K562 (cell line): ENCODE measurements around the gene UNC80. TPM values are rescaled to one million over a fixed set of nuclear protein-coding genes. Genes with fewer than 3 reads are reported as not detected.

ENCODE experiments used
- ATAC-seq: fragments of 200-7000 bp; cut with Tn5 transposase; 3 replicates; pipeline ENCODE4 v1.9.1; 2020; ENCODE audit warnings: moderate library complexity
- BruUV-seq: library from RNA; stranded (reverse); fragments of 400-500 nt; replicated peaks from 2 replicates; lab custom pipeline; 2021; lab: Mats Ljungman, UMichigan
- CTCF ChIA-PET: fragments of 300-600 bp; formaldehyde crosslinking; extraction: SDS; loops from one replicate; lab custom pipeline; 2021; ENCODE audit warnings: low intra/inter-chr PET ratio; lab: Yijun Ruan, JAX
- POLR2A ChIA-PET: fragments of 300-600, 350-650 bp; sonication (Branson Sonifier 250); formaldehyde crosslinking; extraction: SDS; loops from one replicate; lab custom pipeline; 2021; ENCODE audit warnings: antibody characterized with exemption, inconsistent platforms; lab: Yijun Ruan, JAX
- DNase-seq, 4 experiments: peaks; one replicate each; pipeline versions ENCODE4 v3.0.0 to v3.0.0-alpha.2; 2011 to 2018; ENCODE audit warnings: low spot score in 3 of 4, mixed read lengths in 3 of 4; ENCODE audit errors: extremely low read depth in 1 of 4
- FAIRE-seq: peaks from 2 replicates; lab custom pipeline; 2011; peaks lifted over from hg19 to GRCh38; lab: Jason Lieb, UNC
- H2AFZ ChIP-seq: 2 replicates; pipeline ENCODE4 v1.6.0; 2011; ENCODE audit warnings: low read depth, low read length, control low read depth, inconsistent platforms
- H3K27ac ChIP-seq: fragments of 200-600 bp; 3 replicates; pipeline ENCODE4 v1.8.0; 2011; ENCODE audit warnings: low read depth, mild to moderate bottlenecking, control low read depth, inconsistent platforms, low read length, moderate library complexity, mixed read lengths; ENCODE audit errors: extremely low read depth
- H3K27me3 ChIP-seq, 2 experiments: fragments of 300-600 bp in 1 of 2; 2 replicates in 1 of 2; 3 replicates in 1 of 2; pipeline versions ENCODE4 v1.6.0 to v1.8.0; 2011; ENCODE audit warnings: inconsistent platforms in 2 of 2, low read length in 2 of 2, mild to moderate bottlenecking in 1 of 2, mixed read lengths in 1 of 2, moderate library complexity in 1 of 2; ENCODE audit not compliant: control insufficient read depth in 2 of 2, insufficient read depth in 2 of 2
- H3K36me3 ChIP-seq: fragments of 300-600 bp; 3 replicates; pipeline ENCODE4 v1.8.0; 2011; ENCODE audit warnings: mild to moderate bottlenecking, low read length, inconsistent platforms; ENCODE audit not compliant: control insufficient read depth, insufficient read depth
- H3K4me1 ChIP-seq, 2 experiments: fragments of 200-600 bp in 1 of 2; replicated peaks in 1 of 2; 2 replicates in 1 of 2; 3 replicates in 1 of 2; pipeline versions ENCODE4 v1.5.1 to v1.8.0; 2011; ENCODE audit warnings: inconsistent platforms in 2 of 2, low read length in 2 of 2, mild to moderate bottlenecking in 1 of 2, mixed read lengths in 1 of 2, moderate library complexity in 1 of 2; ENCODE audit not compliant: control insufficient read depth in 2 of 2, insufficient read depth in 2 of 2
- H3K4me2 ChIP-seq: 2 replicates; pipeline ENCODE4 v1.6.1; 2011; ENCODE audit warnings: low read length, control low read depth, inconsistent platforms, mixed read lengths; ENCODE audit not compliant: insufficient read depth
- H3K4me3 ChIP-seq: fragments of 200-600 bp; sonication (generic), shearing (Covaris generic); 2 replicates; pipeline ENCODE4 v1.5.1; 2016; ENCODE audit warnings: control low read depth, inconsistent platforms
- H3K79me2 ChIP-seq: fragments of 200-600 bp; 3 replicates; pipeline ENCODE4 v1.8.0; 2011; ENCODE audit warnings: low read length, inconsistent platforms; ENCODE audit not compliant: control insufficient read depth, insufficient read depth
- H3K9ac ChIP-seq, 2 experiments: 2 replicates each; pipeline versions ENCODE4 v1.6.0 to v1.6.1; 2011; ENCODE audit warnings: low read depth in 2 of 2, low read length in 2 of 2, control low read depth in 1 of 2, inconsistent platforms in 1 of 2, mild to moderate bottlenecking in 1 of 2, mixed read lengths in 1 of 2; ENCODE audit not compliant: insufficient read depth in 1 of 2
- H3K9me1 ChIP-seq: one replicate; pipeline ENCODE4 v1.6.0; 2011; ENCODE audit warnings: inconsistent platforms, mild to moderate bottlenecking, low read length, moderate library complexity; ENCODE audit not compliant: control insufficient read depth, insufficient read depth
- H3K9me3 ChIP-seq: replicated peaks from 2 replicates; pipeline ENCODE4 v1.5.1; 2011; ENCODE audit warnings: low read depth, low read length, inconsistent platforms; ENCODE audit not compliant: control insufficient read depth, insufficient read depth
- H4K20me1 ChIP-seq: replicated peaks from 2 replicates; pipeline ENCODE4 v1.6.1; 2011; ENCODE audit warnings: low read length, inconsistent platforms, mixed read lengths; ENCODE audit not compliant: control insufficient read depth, insufficient read depth
- EHMT2 ChIP-seq: fragments of 450-650 bp; IDR thresholded peaks from 2 replicates; pipeline ENCODE4 v1.6.1; 2018; ENCODE audit warnings: antibody characterized with exemption
- GATAD2A ChIP-seq: fragments of 450-650 bp; IDR thresholded peaks from 2 replicates; pipeline ENCODE4 v1.6.1; 2017
- WGBS: fragments of 100-300 bp; shearing (Covaris generic); methylation state at CpG from one replicate; pipeline ENCODE4 v1.1.6; 2016; ENCODE audit warnings: low coverage, mixed read lengths; ENCODE audit not compliant: insufficient coverage; ENCODE audit errors: missing lambda C conversion rate; 5-methylcytosine and 5-hydroxymethylcytosine counted together
- in situ Hi-C: fragments of 300-500 bp; cut with MboI; formaldehyde crosslinking; loops from 4 replicates; pipeline ENCODE4 v1.15.0; 2018; ENCODE audit warnings: inconsistent platforms, mixed read lengths
- intact Hi-C: fragments of 100-400 bp; cut with micrococcal nuclease; formaldehyde crosslinking; loops from 2 replicates; pipeline ENCODE4 v1.14.2; 2022
- polyA plus RNA-seq, 8 experiments: library from polyadenylated mRNA; depleted of rRNA in 4 of 8; stranded (reverse) in 5 of 8; unstranded in 3 of 8; fragments of >200 nt; fragmentation: Nextera tagmentation in 2 of 8; fragmentation: Illumina TruSeq in 1 of 8; extraction: Ambion mirVana in 2 of 8; extraction: Trizol in 1 of 8; gene quantifications; 2 replicates each; pipeline versions ENCODE4 v1.2.1 to v1.2.3, GENCODE V29; 2011 to 2014; ENCODE audit warnings: inconsistent platforms in 1 of 8, missing spikeins in 1 of 8
- total RNA-seq, 7 experiments: library from RNA; depleted of rRNA in 6 of 7; stranded (reverse); fragments of >200 nt in 6 of 7; fragmentation: Illumina TruSeq in 2 of 7; extraction: Trizol in 2 of 7; gene quantifications; 2 replicates each; pipeline versions ENCODE4 v1.2.1 to v1.2.3, GENCODE V29; 2011 to 2021; ENCODE audit warnings: low replicate concordance in 1 of 7
- TF ChIP-seq, protein P1 (sequence below): fragments of 250-450 bp; sonication (Bioruptor Pico); IDR thresholded peaks from 2 replicates; pipeline ENCODE4 v1.8.0; 2022; ENCODE audit warnings: inconsistent platforms

UNC80 gene
- total and polyA plus RNA-seq, 9 of the 15 experiments (the other 6 are each of a cell fraction or from before 2014, with no cell fraction given): under 0.01 to 0.04 (median 0.01) TPM; not detected in 5

DNA sequence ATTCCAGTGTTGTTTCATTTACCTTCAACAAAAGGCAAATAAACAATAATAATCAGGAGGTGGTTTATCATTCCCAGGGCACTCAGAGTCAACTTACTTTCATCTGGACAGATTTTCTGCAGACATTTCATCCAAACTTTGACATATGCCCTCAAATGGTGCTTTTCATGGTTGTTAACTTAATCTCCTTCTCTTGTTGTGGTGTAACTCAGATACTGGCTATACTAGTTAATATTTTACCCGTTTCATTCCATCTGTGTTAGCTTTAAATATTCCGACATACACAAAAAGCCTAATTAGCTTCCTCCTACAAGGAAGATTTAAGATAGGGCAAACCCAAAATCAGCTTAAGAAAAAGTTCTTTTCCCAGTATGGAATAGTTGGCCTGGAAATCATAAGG is 186.4 kb downstream of the UNC80 start (continued):
- TF ChIP-seq, protein P1, sequence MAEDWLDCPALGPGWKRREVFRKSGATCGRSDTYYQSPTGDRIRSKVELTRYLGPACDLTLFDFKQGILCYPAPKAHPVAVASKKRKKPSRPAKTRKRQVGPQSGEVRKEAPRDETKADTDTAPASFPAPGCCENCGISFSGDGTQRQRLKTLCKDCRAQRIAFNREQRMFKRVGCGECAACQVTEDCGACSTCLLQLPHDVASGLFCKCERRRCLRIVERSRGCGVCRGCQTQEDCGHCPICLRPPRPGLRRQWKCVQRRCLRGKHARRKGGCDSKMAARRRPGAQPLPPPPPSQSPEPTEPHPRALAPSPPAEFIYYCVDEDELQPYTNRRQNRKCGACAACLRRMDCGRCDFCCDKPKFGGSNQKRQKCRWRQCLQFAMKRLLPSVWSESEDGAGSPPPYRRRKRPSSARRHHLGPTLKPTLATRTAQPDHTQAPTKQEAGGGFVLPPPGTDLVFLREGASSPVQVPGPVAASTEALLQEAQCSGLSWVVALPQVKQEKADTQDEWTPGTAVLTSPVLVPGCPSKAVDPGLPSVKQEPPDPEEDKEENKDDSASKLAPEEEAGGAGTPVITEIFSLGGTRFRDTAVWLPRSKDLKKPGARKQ (CRISPR knock-in tag): no peak
- TF ChIP-seq GATAD2A: no peak

DNA sequence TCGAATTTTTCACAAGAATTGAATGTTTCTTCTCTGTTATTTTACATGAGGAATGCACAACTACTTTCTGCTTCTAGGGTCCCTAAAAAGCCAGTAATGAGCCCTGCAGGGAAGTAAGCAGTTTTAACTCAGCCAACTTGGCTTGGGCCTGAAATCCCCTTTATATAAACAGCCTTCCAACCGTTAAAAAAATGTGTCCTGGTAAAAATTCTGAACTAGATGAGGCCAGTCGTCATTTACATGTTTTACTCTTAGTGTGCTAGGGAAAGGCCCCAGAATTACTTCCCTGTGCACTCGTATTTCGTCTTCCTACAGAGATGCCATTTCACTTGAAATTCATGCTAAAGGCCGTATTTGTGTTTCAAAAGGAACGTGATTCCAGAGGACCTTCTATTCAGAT is 188.4 kb downstream of the UNC80 start:
- no peak overlapping the region for H3K27ac ChIP-seq
- H3K9me3 ChIP-seq: no peaks in the 10 kb centered on the region
- FAIRE-seq (no peak), ATAC-seq (no peak), DNase-seq (no peak)
- H3K4me2 ChIP-seq: no peak overlapping the region
- H3K79me2 ChIP-seq: no peaks in the 10 kb centered on the region
- CTCF ChIA-PET: no interaction called here
- BruUV-seq: no TSS peak
- H3K4me1 ChIP-seq: no peaks in the 10 kb centered on the region
- no peak overlapping the region for H3K9ac ChIP-seq
- H3K27me3 ChIP-seq: no peaks in the 10 kb centered on the region
- in situ Hi-C loops (loop anchor here (10.0 kb wide), 1 partner anchor 1555 kb away; the partner anchor contains the start of gene PTH2R), intact Hi-C loops (loop anchor here (5.0 to 10.0 kb wide), 3 partner anchors 535 to 1563 kb away; partner anchors contain the start of gene MAP2)
- no peaks in the 10 kb centered on the region for H3K9me1 ChIP-seq
- WGBS: 0% methylated on average over 3 of the region's 7 CpGs
- no peak overlapping the region for H2AFZ ChIP-seq
- no peaks in the 10 kb centered on the region for H3K36me3 ChIP-seq
- H3K4me3 ChIP-seq: no peak overlapping the region
- POLR2A ChIA-PET: no interaction called here
- H4K20me1 ChIP-seq: no peaks in the 10 kb centered on the region
- TF ChIP-seq EHMT2: no peak
